ENCODE measurements around the gene FCGR2B. TPM values are rescaled to one million over a fixed set of nuclear protein-coding genes. Genes with fewer than 3 reads are reported as not detected.

The FCGR2B gene
- total and polyA plus RNA-seq, 2 experiments from 2014 or later: not detected

- TF ChIP-seq, protein P1, sequence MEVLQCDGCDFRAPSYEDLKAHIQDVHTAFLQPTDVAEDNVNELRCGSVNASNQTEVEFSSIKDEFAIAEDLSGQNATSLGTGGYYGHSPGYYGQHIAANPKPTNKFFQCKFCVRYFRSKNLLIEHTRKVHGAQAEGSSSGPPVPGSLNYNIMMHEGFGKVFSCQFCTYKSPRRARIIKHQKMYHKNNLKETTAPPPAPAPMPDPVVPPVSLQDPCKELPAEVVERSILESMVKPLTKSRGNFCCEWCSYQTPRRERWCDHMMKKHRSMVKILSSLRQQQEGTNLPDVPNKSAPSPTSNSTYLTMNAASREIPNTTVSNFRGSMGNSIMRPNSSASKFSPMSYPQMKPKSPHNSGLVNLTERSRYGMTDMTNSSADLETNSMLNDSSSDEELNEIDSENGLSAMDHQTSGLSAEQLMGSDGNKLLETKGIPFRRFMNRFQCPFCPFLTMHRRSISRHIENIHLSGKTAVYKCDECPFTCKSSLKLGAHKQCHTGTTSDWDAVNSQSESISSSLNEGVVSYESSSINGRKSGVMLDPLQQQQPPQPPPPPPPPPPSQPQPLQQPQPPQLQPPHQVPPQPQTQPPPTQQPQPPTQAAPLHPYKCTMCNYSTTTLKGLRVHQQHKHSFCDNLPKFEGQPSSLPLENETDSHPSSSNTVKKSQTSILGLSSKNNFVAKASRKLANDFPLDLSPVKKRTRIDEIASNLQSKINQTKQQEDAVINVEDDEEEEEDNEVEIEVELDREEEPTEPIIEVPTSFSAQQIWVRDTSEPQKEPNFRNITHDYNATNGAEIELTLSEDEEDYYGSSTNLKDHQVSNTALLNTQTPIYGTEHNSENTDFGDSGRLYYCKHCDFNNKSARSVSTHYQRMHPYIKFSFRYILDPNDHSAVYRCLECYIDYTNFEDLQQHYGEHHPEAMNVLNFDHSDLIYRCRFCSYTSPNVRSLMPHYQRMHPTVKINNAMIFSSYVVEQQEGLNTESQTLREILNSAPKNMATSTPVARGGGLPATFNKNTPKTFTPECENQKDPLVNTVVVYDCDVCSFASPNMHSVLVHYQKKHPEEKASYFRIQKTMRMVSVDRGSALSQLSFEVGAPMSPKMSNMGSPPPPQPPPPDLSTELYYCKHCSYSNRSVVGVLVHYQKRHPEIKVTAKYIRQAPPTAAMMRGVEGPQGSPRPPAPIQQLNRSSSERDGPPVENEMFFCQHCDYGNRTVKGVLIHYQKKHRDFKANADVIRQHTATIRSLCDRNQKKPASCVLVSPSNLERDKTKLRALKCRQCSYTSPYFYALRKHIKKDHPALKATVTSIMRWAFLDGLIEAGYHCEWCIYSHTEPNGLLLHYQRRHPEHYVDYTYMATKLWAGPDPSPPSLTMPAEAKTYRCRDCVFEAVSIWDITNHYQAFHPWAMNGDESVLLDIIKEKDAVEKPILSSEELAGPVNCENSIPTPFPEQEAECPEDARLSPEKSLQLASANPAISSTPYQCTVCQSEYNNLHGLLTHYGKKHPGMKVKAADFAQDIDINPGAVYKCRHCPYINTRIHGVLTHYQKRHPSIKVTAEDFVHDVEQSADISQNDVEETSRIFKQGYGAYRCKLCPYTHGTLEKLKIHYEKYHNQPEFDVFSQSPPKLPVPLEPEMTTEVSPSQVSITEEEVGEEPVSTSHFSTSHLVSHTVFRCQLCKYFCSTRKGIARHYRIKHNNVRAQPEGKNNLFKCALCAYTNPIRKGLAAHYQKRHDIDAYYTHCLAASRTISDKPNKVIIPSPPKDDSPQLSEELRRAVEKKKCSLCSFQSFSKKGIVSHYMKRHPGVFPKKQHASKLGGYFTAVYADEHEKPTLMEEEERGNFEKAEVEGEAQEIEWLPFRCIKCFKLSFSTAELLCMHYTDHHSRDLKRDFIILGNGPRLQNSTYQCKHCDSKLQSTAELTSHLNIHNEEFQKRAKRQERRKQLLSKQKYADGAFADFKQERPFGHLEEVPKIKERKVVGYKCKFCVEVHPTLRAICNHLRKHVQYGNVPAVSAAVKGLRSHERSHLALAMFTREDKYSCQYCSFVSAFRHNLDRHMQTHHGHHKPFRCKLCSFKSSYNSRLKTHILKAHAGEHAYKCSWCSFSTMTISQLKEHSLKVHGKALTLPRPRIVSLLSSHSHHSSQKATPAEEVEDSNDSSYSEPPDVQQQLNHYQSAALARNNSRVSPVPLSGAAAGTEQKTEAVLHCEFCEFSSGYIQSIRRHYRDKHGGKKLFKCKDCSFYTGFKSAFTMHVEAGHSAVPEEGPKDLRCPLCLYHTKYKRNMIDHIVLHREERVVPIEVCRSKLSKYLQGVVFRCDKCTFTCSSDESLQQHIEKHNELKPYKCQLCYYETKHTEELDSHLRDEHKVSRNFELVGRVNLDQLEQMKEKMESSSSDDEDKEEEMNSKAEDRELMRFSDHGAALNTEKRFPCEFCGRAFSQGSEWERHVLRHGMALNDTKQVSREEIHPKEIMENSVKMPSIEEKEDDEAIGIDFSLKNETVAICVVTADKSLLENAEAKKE (CRISPR knock-in tag; IDR thresholded peaks at IDR 0.05): no peak
- peak in 1 of 2 experiments; percentile 24; a peak in 2 of 4 replicates for TF ChIP-seq CTCF (conservative IDR thresholded peaks at IDR 0.05; ENCODE audit: low read depth in 2 of 2)
Measured at GRCh38 chr1:161725908-161726472, 63.0 kb downstream of the FCGR2B start (continued).

- DNase-seq (ENCODE audit: low spot score) (peak; percentile 90), ATAC-seq (peak; percentile 77)
- H3K4me3 Mint-ChIP-seq: peak overlapping the region; percentile 85
- Histone ChIP-seq H3K4me1 (ENCODE audit: insufficient read depth) (peaks cover 19% of the 10 kb centered on the region), H3K27ac (ENCODE audit: low read depth) (0 out of 2 replicates have a peak overlapping the region, but pooled peaks have one; percentile 63), H3F3A (replicated peaks; ENCODE audit: low read depth) (no peaks in the 10 kb centered on the region), H3K9me2 (ENCODE audit: insufficient read depth) (0 out of 2 replicates have a peak, but pooled peaks cover 2% of the 10 kb centered on the region), H3K27me3 (ENCODE audit: insufficient read depth) (peaks cover 57% of the 10 kb centered on the region), H3K36me3 (ENCODE audit: insufficient read depth) (no peaks in the 10 kb centered on the region), H4K20me1 (replicated peaks; ENCODE audit: insufficient read depth) (no peaks in the 10 kb centered on the region), H3K4me2 (peak overlapping the region; percentile 97), H2AFZ (peak overlapping the region; percentile 98), H3K79me2 (replicated peaks; ENCODE audit: insufficient read depth) (no peaks in the 10 kb centered on the region), H3K4me3 (peak overlapping the region; percentile 93)
- no peaks in the 10 kb centered on the region for H3K36me3 Mint-ChIP-seq (ENCODE audit: low read depth)
- no peaks in the 10 kb centered on the region; the same call in 2 of the 3 replicates for H3K9me3 Mint-ChIP-seq
- peaks cover 45% of the 10 kb centered on the region for H3K27me3 Mint-ChIP-seq (ENCODE audit: insufficient read depth, low read depth, poor library complexity)
- H3K27ac Mint-ChIP-seq: no peak overlapping the region
- H3K4me1 Mint-ChIP-seq: peaks cover 29% of the 10 kb centered on the region
- no peak for TF ChIP-seq CTCF (conservative IDR thresholded peaks at IDR 0.05; ENCODE audit: low read depth in 2 of 2)
- peak; percentile 87 for TF ChIP-seq POLR2AphosphoS5 (IDR thresholded peaks at IDR 0.05; ENCODE audit: low read depth)
- TF ChIP-seq, protein P2, sequence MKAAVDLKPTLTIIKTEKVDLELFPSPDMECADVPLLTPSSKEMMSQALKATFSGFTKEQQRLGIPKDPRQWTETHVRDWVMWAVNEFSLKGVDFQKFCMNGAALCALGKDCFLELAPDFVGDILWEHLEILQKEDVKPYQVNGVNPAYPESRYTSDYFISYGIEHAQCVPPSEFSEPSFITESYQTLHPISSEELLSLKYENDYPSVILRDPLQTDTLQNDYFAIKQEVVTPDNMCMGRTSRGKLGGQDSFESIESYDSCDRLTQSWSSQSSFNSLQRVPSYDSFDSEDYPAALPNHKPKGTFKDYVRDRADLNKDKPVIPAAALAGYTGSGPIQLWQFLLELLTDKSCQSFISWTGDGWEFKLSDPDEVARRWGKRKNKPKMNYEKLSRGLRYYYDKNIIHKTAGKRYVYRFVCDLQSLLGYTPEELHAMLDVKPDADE (IDR thresholded peaks at IDR 0.05): 0 out of 2 replicates have a peak, but pooled peaks have one; percentile 43
- TF ChIP-seq JUNB (IDR thresholded peaks at IDR 0.05; ENCODE audit: unreplicated experiment): no peak
- TF ChIP-seq STAT1 (IDR thresholded peaks at IDR 0.05; ENCODE audit: unreplicated experiment): no peak
- TF ChIP-seq EZH2 (IDR thresholded peaks at IDR 0.05; ENCODE audit: low read depth, unreplicated experiment): peak; percentile 35
Measured at GRCh38 chr1:161726473-161727255, 63.7 kb downstream of the FCGR2B start.
